ENCODE results near the gene CASZ1. TPM values are rescaled to one million over a fixed set of nuclear protein-coding genes. Genes with fewer than 3 reads are reported as not detected.

Gene CASZ1
- total RNA-seq, 6 experiments from 2014 or later: 0.14 to 0.67 (median 0.43) TPM

DNA sequence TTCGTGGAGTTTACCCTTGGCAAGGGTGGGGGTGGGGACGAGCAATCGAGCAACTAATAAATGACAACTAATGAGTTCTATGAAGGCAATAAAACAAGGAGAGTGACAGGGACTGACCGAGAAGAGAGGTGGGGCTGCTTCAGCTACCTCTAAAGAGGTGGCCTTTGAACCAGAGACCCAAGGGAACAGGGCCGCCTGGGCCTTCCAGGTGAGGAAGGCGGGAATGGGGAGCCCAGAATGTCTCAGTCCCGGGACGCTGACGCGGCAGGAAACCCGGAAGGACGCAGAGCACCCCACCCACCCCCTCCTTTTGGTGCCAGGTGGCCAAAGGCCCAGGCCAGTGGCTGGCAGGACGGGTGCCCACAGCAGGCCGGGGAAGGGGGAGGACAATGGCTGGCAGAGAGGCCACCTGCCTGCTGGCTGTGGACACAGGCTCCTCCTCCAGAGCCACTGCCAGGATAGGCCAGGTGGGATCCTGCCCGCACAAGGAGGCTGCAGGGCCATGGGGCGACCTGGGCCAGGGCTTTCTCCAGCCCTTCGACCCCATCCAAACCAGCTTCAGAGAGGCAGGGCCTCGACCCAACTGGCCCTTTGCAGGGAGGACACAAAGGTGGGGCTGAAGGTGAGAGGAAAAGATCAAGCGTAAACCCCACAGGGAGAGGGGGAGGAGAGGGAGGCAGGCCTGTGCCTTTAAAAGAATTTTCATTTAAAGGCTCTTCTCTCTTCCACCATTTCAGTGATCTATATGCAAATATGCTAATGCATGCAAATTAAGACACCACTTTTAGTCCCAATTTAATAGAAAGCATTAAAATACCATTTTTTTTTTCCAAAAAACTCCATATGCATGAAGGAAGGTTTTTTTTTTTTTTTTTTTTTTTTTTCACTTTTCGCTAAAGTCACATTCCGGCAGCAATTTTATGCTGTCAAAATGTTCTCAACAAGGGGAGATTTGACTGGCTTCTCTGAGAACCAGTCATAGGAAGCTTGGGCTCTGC lies 58.1 kb downstream of the CASZ1 start:
- Mint-ChIP-seq H3K4me1 (ENCODE audit: low read depth) (no peaks in the 10 kb centered on the region), H3K36me3 (ENCODE audit: low read depth) (no peaks in the 10 kb centered on the region), H3K27ac (no peak overlapping the region), H3K9me3 (no peaks in the 10 kb centered on the region), H3K27me3 (ENCODE audit: insufficient read depth) (peaks cover 47% of the 10 kb centered on the region), H3K4me3 (no peak overlapping the region)
- no peak for DNase-seq
- TF ChIP-seq, protein P1, sequence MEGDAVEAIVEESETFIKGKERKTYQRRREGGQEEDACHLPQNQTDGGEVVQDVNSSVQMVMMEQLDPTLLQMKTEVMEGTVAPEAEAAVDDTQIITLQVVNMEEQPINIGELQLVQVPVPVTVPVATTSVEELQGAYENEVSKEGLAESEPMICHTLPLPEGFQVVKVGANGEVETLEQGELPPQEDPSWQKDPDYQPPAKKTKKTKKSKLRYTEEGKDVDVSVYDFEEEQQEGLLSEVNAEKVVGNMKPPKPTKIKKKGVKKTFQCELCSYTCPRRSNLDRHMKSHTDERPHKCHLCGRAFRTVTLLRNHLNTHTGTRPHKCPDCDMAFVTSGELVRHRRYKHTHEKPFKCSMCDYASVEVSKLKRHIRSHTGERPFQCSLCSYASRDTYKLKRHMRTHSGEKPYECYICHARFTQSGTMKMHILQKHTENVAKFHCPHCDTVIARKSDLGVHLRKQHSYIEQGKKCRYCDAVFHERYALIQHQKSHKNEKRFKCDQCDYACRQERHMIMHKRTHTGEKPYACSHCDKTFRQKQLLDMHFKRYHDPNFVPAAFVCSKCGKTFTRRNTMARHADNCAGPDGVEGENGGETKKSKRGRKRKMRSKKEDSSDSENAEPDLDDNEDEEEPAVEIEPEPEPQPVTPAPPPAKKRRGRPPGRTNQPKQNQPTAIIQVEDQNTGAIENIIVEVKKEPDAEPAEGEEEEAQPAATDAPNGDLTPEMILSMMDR (IDR thresholded peaks at IDR 0.05): no peak

DNA sequence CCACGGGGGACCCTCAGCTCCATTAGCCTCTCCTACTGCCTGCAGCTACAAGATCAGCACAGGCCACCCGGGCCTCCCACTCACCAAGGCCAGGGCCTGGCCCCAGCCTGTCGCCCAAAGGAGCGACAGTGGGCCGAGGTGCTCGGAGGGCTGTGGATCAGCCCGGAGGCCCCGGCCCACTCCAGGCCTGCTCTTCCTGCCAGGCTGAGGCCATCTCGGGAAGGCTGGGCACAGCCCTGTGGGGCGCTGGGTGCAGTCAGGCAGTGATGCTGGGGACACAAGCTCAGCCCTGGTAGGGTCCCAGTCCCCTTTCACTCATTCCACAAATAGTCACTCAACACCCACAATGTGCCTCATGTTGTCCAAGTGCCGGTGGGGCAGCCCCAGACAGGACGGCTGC lies 58.8 kb downstream of the CASZ1 start:
- DNase-seq: no peak
- TF ChIP-seq, protein P1 (IDR thresholded peaks at IDR 0.05): no peak
- H3K27ac Mint-ChIP-seq: no peak overlapping the region
- H3K36me3 Mint-ChIP-seq (ENCODE audit: low read depth): no peaks in the 10 kb centered on the region
- H3K4me1 Mint-ChIP-seq (ENCODE audit: low read depth): no peaks in the 10 kb centered on the region
- no peak overlapping the region for H3K4me3 Mint-ChIP-seq
- H3K27me3 Mint-ChIP-seq (ENCODE audit: insufficient read depth): peaks cover 41% of the 10 kb centered on the region
- H3K9me3 Mint-ChIP-seq: no peaks in the 10 kb centered on the region

DNA sequence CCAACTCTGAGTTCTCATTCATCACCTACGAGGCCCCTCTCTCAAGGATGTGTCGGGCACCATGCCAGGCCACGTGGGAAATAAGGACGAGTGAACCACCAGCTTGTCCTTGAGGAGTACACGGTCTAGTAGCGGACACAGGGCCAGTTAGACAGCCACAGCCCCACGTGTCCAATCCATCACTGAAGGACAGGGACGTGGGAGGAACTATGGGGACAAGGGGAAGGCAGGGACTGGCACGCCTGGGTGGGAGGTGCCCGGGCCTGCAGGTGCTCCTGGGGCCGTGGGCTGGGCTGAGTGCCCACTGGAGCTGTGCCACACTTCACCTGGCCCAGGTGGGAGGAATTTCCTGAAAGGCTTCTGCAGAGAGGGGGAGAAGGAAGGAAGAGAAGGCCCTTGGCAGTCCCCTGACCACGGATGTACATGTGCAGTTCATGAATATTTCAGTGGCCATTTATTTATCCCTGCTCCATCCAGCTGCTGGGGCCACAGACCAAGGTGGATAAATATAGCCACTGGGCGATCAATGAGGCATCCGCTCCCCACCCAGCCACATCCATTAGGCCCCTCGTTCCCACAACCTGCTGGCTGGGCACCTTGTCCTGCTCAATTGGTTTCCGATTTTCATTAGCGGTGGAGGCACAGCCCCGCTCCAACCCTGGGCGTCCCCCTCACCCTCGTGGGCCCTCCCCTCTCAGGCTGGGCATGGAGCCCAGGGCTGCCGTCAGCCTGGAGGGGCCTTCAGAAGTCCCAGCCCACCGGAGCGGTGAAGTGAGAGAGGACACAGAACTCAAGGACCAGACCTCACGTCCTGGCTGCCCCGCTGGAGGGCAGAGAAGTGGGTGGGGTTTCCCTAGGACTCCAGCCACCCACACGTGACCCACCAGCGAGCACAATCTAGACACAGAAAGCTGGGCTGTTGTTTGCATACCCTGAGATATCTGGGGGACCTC lies 59.5 kb downstream of the CASZ1 start:
- DNase-seq: no peak
- Mint-ChIP-seq H3K4me3 (no peak overlapping the region), H3K4me1 (ENCODE audit: low read depth) (no peaks in the 10 kb centered on the region), H3K36me3 (ENCODE audit: low read depth) (no peaks in the 10 kb centered on the region), H3K27me3 (ENCODE audit: insufficient read depth) (peaks cover 36% of the 10 kb centered on the region), H3K27ac (no peak overlapping the region), H3K9me3 (no peaks in the 10 kb centered on the region)
- TF ChIP-seq, protein P1 (IDR thresholded peaks at IDR 0.05): no peak

DNA sequence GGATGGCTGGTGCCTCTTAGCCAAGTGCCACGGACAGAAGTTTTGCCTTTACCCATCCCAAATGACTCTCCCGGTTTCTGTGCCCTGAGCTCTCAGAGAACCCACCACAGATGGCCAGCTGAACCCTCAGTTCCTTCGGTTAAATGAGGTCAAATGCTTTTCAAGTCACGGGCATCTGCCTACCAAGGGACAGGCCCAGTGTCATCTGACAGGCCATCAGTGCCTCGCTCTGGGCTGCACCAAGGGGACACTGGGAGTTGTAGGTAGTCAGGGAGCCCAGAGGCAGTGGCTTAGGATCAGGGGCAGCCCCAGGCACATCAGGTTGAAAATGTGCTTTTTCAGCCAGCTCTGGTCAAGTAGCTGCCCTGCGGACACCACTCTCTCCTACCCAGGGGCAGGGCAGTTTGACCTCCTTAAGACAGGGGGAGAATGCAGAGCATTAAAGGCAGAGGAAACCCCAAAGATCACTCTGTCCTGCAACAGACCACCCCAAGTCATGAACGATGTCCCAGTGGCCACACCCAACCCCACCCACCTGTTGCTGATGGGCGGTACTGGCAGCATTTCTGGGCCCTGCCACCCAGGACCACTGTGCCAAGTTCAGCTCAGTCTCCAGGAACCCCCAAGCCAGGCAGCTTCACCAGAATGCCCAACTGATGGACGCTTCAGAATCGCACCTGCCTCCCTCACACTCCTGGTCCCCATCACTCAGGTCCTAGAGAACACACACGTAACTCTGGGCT lies 60.7 kb downstream of the CASZ1 start:
- TF ChIP-seq, protein P1 (IDR thresholded peaks at IDR 0.05): no peak
- Mint-ChIP-seq H3K36me3 (ENCODE audit: low read depth) (no peaks in the 10 kb centered on the region), H3K4me3 (no peak overlapping the region), H3K27ac (no peak overlapping the region), H3K9me3 (no peaks in the 10 kb centered on the region), H3K4me1 (ENCODE audit: low read depth) (no peaks in the 10 kb centered on the region), H3K27me3 (ENCODE audit: insufficient read depth) (peaks cover 27% of the 10 kb centered on the region)
- no peak for DNase-seq

DNA sequence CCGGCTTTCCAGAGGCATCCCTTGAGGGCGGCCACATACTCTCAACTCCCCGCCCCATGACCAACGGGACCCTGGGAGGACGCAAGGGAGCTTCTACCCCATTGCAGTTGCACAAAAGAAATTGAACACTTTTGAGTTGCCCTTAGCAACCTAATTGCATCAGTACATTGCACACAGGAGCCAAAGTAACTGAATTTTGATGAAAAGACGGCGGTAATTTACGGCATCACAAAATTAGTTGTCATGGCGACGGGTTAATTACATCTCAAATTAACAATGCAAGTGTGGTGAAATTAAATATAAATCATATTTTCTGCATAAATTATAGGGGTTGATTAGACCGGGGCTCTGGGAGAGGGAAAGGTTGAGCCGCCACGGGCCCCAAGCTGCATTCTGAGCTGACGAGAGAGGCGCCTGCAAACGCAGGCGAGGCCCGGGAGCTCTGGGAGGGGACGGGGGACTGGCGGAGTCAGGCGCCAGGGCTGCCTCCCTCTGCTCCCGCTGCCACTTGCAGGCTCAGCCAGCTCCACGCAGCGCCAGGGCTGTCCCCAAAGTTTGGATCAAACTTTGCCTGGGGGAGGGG lies 61.4 kb downstream of the CASZ1 start:
- H3K27me3 Mint-ChIP-seq (ENCODE audit: insufficient read depth): peaks cover 24% of the 10 kb centered on the region
- H3K36me3 Mint-ChIP-seq (ENCODE audit: low read depth): no peaks in the 10 kb centered on the region
- H3K27ac Mint-ChIP-seq: no peak overlapping the region
- no peaks in the 10 kb centered on the region for H3K9me3 Mint-ChIP-seq
- TF ChIP-seq, protein P1 (IDR thresholded peaks at IDR 0.05): no peak
- no peak for DNase-seq
- H3K4me1 Mint-ChIP-seq (ENCODE audit: low read depth): no peaks in the 10 kb centered on the region
- H3K4me3 Mint-ChIP-seq: no peak overlapping the region
